H1 (cell line): Measurements from ENCODE around the gene PPP1R15B. TPM values are rescaled to one million over a fixed set of nuclear protein-coding genes. Genes with fewer than 3 reads are reported as not detected.

Experiments
- CTCF ChIA-PET: fragments of 300-600 bp; sonication (Branson Sonifier 250); formaldehyde crosslinking; loops from one replicate; lab custom pipeline; 2021; ENCODE audit not compliant: partially characterized antibody; lab: Charles Lee
- POLR2A ChIA-PET: fragments of 300-600 bp; sonication (Branson Sonifier 250); formaldehyde crosslinking; loops from one replicate; lab custom pipeline; 2021; ENCODE audit warnings: inconsistent platforms; ENCODE audit not compliant: partially characterized antibody; lab: Charles Lee
- DNase-seq, 2 experiments: peaks; one replicate each; pipeline versions ENCODE4 v3.0.0 to v3.0.0-alpha.2; 2010 to 2022; ENCODE audit warnings: low spot score in 2 of 2, low read depth in 1 of 2, mixed read lengths in 1 of 2
- FAIRE-seq: peaks from 2 replicates; lab custom pipeline; 2011; peaks lifted over from hg19 to GRCh38; lab: Jason Lieb, UNC
- H2AFZ ChIP-seq: 2 replicates; pipeline ENCODE4 v1.8.1; 2012; ENCODE audit warnings: low read length, inconsistent platforms
- H2AK5ac ChIP-seq: 2 replicates; pipeline ENCODE4 v1.6.1; 2013; ENCODE audit warnings: low read depth, low read length
- H2BK120ac ChIP-seq: replicated peaks from 2 replicates; pipeline ENCODE3; 2013; ENCODE audit warnings: low read depth, low read length, inconsistent platforms
- H2BK12ac ChIP-seq: 2 replicates; pipeline ENCODE4 v1.6.1; 2013; ENCODE audit warnings: low read depth, low read length
- H2BK15ac ChIP-seq: 2 replicates; pipeline ENCODE4 v1.6.1; 2013; ENCODE audit warnings: low read length
- H2BK20ac ChIP-seq: 2 replicates; pipeline ENCODE4 v1.6.1; 2013; ENCODE audit warnings: low read length
- H2BK5ac ChIP-seq: 2 replicates; pipeline ENCODE4 v1.6.1; 2013; ENCODE audit warnings: low read depth, low read length
- H3K14ac ChIP-seq: 2 replicates; pipeline ENCODE4 v1.6.1; 2013; ENCODE audit warnings: inconsistent platforms; ENCODE audit not compliant: insufficient read length
- H3K18ac ChIP-seq: 2 replicates; pipeline ENCODE4 v1.6.1; 2013; ENCODE audit warnings: low read length; ENCODE audit errors: extremely low read depth
- H3K23ac ChIP-seq: 2 replicates; pipeline ENCODE4 v1.6.1; 2013; ENCODE audit warnings: inconsistent platforms; ENCODE audit not compliant: insufficient read length
- H3K23me2 ChIP-seq: 2 replicates; pipeline ENCODE4 v1.6.1; 2013; ENCODE audit warnings: low read depth, low read length
- H3K27ac ChIP-seq: 2 replicates; pipeline ENCODE4 v1.6.1; 2011; ENCODE audit warnings: low read depth, low read length, inconsistent platforms
- H3K27me3 ChIP-seq, 4 experiments: replicated peaks in 1 of 4; 1 replicate in 1 of 4; 2 replicates in 3 of 4; pipeline versions ENCODE4 v1.6.1 to v1.8.1; 2011 to 2013; ENCODE audit warnings: low read length in 3 of 4, mild to moderate bottlenecking in 3 of 4, inconsistent platforms in 2 of 4, mixed read lengths in 2 of 4, moderate library complexity in 1 of 4; ENCODE audit not compliant: control insufficient read depth in 3 of 4, insufficient read depth in 3 of 4; ENCODE audit errors: extremely low read depth in 1 of 4
- H3K36me3 ChIP-seq, 4 experiments: 2 replicates each; pipeline versions ENCODE4 v1.6.1 to v1.8.1; 2011 to 2013; ENCODE audit warnings: mild to moderate bottlenecking in 4 of 4, low read length in 3 of 4, moderate library complexity in 2 of 4, control low read depth in 1 of 4, inconsistent platforms in 1 of 4; ENCODE audit not compliant: insufficient read depth in 4 of 4, control insufficient read depth in 2 of 4
- H3K4ac ChIP-seq: replicated peaks from 2 replicates; pipeline ENCODE3; 2013; ENCODE audit warnings: low read length, low read depth, mixed read lengths, inconsistent platforms; ENCODE audit not compliant: insufficient read length
- H3K4me1 ChIP-seq, 4 experiments: replicated peaks in 1 of 4; 1 replicate in 1 of 4; 2 replicates in 3 of 4; pipeline versions ENCODE4 v1.6.1 to v1.8.1; 2011 to 2013; ENCODE audit warnings: low read length in 3 of 4, inconsistent platforms in 2 of 4, mixed read lengths in 1 of 4; ENCODE audit not compliant: insufficient read depth in 4 of 4, control insufficient read depth in 3 of 4
- H3K4me2 ChIP-seq, 2 experiments: 2 replicates each; pipeline versions ENCODE4 v1.6.1 to v1.8.1; 2011 to 2013; ENCODE audit warnings: low read depth in 2 of 2, low read length in 2 of 2, control low read depth in 1 of 2, inconsistent platforms in 1 of 2, mild to moderate bottlenecking in 1 of 2; ENCODE audit not compliant: insufficient read depth in 1 of 2
- H3K4me3 ChIP-seq, 4 experiments: fragments of 200-600, 300-600 bp in 1 of 4; sonication (generic), shearing (Covaris generic), sonication (Bioruptor Twin) in 1 of 4; 2 replicates each; pipeline versions ENCODE4 v1.5.1 to v1.8.1; 2011 to 2016; ENCODE audit warnings: low read length in 4 of 4, low read depth in 3 of 4, control low read depth in 2 of 4, inconsistent platforms in 2 of 4, mild to moderate bottlenecking in 2 of 4, mixed read lengths in 1 of 4, moderate library complexity in 1 of 4; ENCODE audit not compliant: insufficient read depth in 2 of 4; ENCODE audit errors: extremely low read depth in 1 of 4
- H3K56ac ChIP-seq: replicated peaks from 2 replicates; pipeline ENCODE3; 2013; ENCODE audit warnings: low read depth, mild to moderate bottlenecking, mixed read lengths, low read length, inconsistent platforms; ENCODE audit not compliant: insufficient read length
- H3K79me1 ChIP-seq: 2 replicates; pipeline ENCODE4 v1.6.1; 2013; ENCODE audit warnings: low read depth, low read length, control low read depth
- H3K79me2 ChIP-seq, 2 experiments: 2 replicates each; pipeline versions ENCODE4 v1.6.1 to v1.8.1; 2012 to 2013; ENCODE audit warnings: low read length in 2 of 2, mild to moderate bottlenecking in 2 of 2, inconsistent platforms in 1 of 2; ENCODE audit not compliant: insufficient read depth in 2 of 2, control insufficient read depth in 1 of 2
- H3K9ac ChIP-seq, 4 experiments: replicated peaks in 1 of 4; 1 replicate in 1 of 4; 2 replicates in 3 of 4; pipeline versions ENCODE4 v1.6.1 to v1.8.1; 2011 to 2013; ENCODE audit warnings: low read depth in 3 of 4, low read length in 3 of 4, control low read depth in 2 of 4, mild to moderate bottlenecking in 2 of 4, moderate library complexity in 2 of 4, inconsistent platforms in 1 of 4; ENCODE audit errors: extremely low read depth in 1 of 4
- H3K9me3 ChIP-seq, 2 experiments: 2 replicates each; pipeline versions ENCODE4 v1.6.1 to v1.8.1; 2012 to 2013; ENCODE audit warnings: mild to moderate bottlenecking in 2 of 2, moderate library complexity in 2 of 2, control low read depth in 1 of 2, inconsistent platforms in 1 of 2, low read depth in 1 of 2, low read length in 1 of 2, mixed read lengths in 1 of 2; ENCODE audit not compliant: insufficient read depth in 2 of 2
- H4K20me1 ChIP-seq, 2 experiments: replicated peaks in 1 of 2; 2 replicates each; pipeline versions ENCODE3 to v1.8.1; 2011 to 2013; ENCODE audit warnings: inconsistent platforms in 2 of 2, low read length in 2 of 2, mild to moderate bottlenecking in 1 of 2; ENCODE audit not compliant: insufficient read depth in 2 of 2, control insufficient read depth in 1 of 2
- H4K5ac ChIP-seq: 2 replicates; pipeline ENCODE4 v1.6.1; 2013; ENCODE audit warnings: low read length, low read depth, mixed read lengths, inconsistent platforms; ENCODE audit not compliant: insufficient read length
- H4K8ac ChIP-seq: 2 replicates; pipeline ENCODE4 v1.8.0; 2013; ENCODE audit warnings: mild to moderate bottlenecking, moderate library complexity, low read length, inconsistent platforms; ENCODE audit not compliant: insufficient read depth; ENCODE audit errors: extremely low read depth
- H4K91ac ChIP-seq: replicated peaks from 2 replicates; pipeline ENCODE3; 2013; ENCODE audit warnings: low read length, mixed read lengths, inconsistent platforms; ENCODE audit not compliant: insufficient read length
- EZH2 ChIP-seq: fragments of 200-600 bp; sonication (generic); IDR thresholded peaks from 2 replicates; pipeline ENCODE4 v1.7.1; 2012; ENCODE audit warnings: low read depth, mild to moderate bottlenecking, moderate library complexity, low read length, inconsistent platforms; ENCODE audit not compliant: severe bottlenecking
- GABPA ChIP-seq: IDR thresholded peaks from 2 replicates; pipeline ENCODE4 v1.6.1; 2011; ENCODE audit warnings: mild to moderate bottlenecking, low read length, moderate library complexity, borderline replicate concordance; ENCODE audit not compliant: insufficient read depth
- KDM1A ChIP-seq: fragments of 200-600, 300-600 bp; sonication (generic); IDR thresholded peaks from 2 replicates; pipeline ENCODE4 v1.7.1; 2016; ENCODE audit warnings: mild to moderate bottlenecking, low read length, borderline replicate concordance
- RAD21 ChIP-seq, 2 experiments: IDR thresholded peaks in 1 of 2; conservative IDR thresholded peaks in 1 of 2; 2 replicates each; pipeline ENCODE4 v1.6.1; 2011; ENCODE audit warnings: low read depth in 2 of 2, low read length in 2 of 2, improper control_type of control experiment in 1 of 2, inconsistent platforms in 1 of 2, mild to moderate bottlenecking in 1 of 2, moderate library complexity in 1 of 2
- RXRA ChIP-seq: IDR thresholded peaks from 2 replicates; pipeline ENCODE4 v1.6.1; 2011; ENCODE audit warnings: low read depth, mild to moderate bottlenecking, low read length, moderate library complexity; ENCODE audit not compliant: insufficient read depth
- TAF1 ChIP-seq: IDR thresholded peaks from 2 replicates; pipeline ENCODE4 v1.6.1; 2011; ENCODE audit warnings: mild to moderate bottlenecking, low read depth, low read length
- TEAD4 ChIP-seq: IDR thresholded peaks from 2 replicates; pipeline ENCODE4 v1.6.1; 2012; ENCODE audit warnings: low read depth, low read length, inconsistent platforms, mixed read lengths
- WGBS, 2 experiments: shearing (Covaris generic) in 1 of 2; methylation state at CpG; one replicate each; pipeline versions ENCODE4 v1.1.6 to v1.1.7; 2013 to 2015; ENCODE audit warnings: low lambda C conversion rate in 2 of 2, mixed read lengths in 2 of 2, inconsistent platforms in 1 of 2, low coverage in 1 of 2, missing lambda C conversion rate in 1 of 2; ENCODE audit not compliant: insufficient replicate concordance in 2 of 2, insufficient coverage in 1 of 2, insufficient read length in 1 of 2; ENCODE audit errors: extremely low coverage in 1 of 2, missing lambda C conversion rate in 1 of 2; 5-methylcytosine and 5-hydroxymethylcytosine counted together
- polyA plus RNA-seq, 7 experiments: library from polyadenylated mRNA; depleted of rRNA in 3 of 7; stranded (reverse) in 5 of 7; unstranded in 2 of 7; fragments of >200 nt in 5 of 7; fragments of 200-250 nt in 2 of 7; gene quantifications; 1 replicate in 5 of 7; 2 replicates in 1 of 7; 4 replicates in 1 of 7; pipeline versions ENCODE4 v1.2.1 to v1.2.3, GENCODE V29; 2011 to 2013; ENCODE audit warnings: missing spikeins in 2 of 7, mixed read lengths in 2 of 7
- total RNA-seq: library from RNA; stranded (reverse); fragmentation: NEBNext Ultra II Directional; extraction: Animal tissue kit (Norgen Biotek cat#: 25700); gene quantifications from 2 replicates; pipeline ENCODE4 v1.2.1, GENCODE V29; 2021
- TF ChIP-seq, protein P1 (sequence below): IDR thresholded peaks from 2 replicates; pipeline ENCODE4 v1.6.1; 2011; ENCODE audit warnings: low read length, improper control_type of control experiment
- TF ChIP-seq, protein P2 (sequence below), 3 experiments: IDR thresholded peaks; 1 replicate in 2 of 3; 2 replicates in 1 of 3; pipeline versions ENCODE4 v1.5.1 to v1.6.1; 2011; ENCODE audit warnings: low read length in 3 of 3, mild to moderate bottlenecking in 3 of 3, inconsistent platforms in 2 of 3, low read depth in 1 of 3, moderate library complexity in 1 of 3; ENCODE audit not compliant: insufficient read depth in 1 of 3; ENCODE audit errors: control extremely low read depth in 1 of 3

The PPP1R15B gene
- total and polyA plus RNA-seq, 2 of the 8 experiments (the other 6 are each of a cell fraction or from before 2014, with no cell fraction given), result 14.4 to 72.2 TPM

DNA sequence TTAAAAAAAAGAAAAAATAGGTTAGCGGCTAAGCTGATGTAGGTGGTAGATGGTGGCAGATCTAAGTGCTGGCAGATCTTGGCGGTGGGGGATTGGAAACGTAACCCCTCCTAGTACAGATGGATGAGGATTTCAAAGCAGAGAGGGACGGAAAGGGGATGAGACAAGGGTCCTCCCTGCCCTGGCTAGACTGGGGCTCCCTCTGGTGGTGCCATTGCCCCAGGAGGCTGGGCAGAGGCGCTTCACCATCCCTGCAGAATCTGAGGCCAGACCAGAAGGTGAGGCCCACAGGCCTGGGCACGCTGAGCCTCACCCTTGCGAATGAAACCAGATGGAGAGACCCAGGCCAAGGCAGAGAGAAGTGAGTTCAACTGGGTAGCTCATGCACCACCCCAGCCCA lies 44.9 kb downstream of the PPP1R15B start:
- no peak overlapping the region for H3K9ac ChIP-seq
- H3K56ac ChIP-seq, result no peak overlapping the region
- H3K4me2 ChIP-seq, result no peak overlapping the region
- no peaks in the 10 kb centered on the region for H3K79me1 ChIP-seq
- H3K36me3 ChIP-seq, result no peaks in the 10 kb centered on the region
- no peak overlapping the region for H2BK15ac ChIP-seq
- H3K23ac ChIP-seq, result no peak overlapping the region
- H2BK5ac ChIP-seq, result no peak overlapping the region
- H3K79me2 ChIP-seq, result no peaks in the 10 kb centered on the region
- H4K91ac ChIP-seq, result no peak overlapping the region
- no peak overlapping the region for H3K14ac ChIP-seq
- H3K4ac ChIP-seq, result no peak overlapping the region
- WGBS, 2 experiments, result 79% methylated on average over 7 of the region's 7 CpGs; no CpG with 5 or more reads in 1 of the 2 experiments
- H4K8ac ChIP-seq, result no peak overlapping the region
- H2BK20ac ChIP-seq, result no peak overlapping the region
- H4K20me1 ChIP-seq, result no peaks in the 10 kb centered on the region
- ChIA-PET CTCF (interaction anchor here (0.6 to 2.3 kb wide), 35 partner anchors 9 to 506 kb away, joined by 3 to 15 read pairs (median 4); partner anchors contain the start of genes GOLT1A and REN), POLR2A (no interaction called here)
- H3K23me2 ChIP-seq, result no peaks in the 10 kb centered on the region
- H3K4me1 ChIP-seq, result peaks cover 0 to 2% (median 0%) of the 10 kb centered on the region in 4 experiments; a peak in 2 of 7 replicates
- FAIRE-seq (no peak), DNase-seq (peak in 1 of 2 experiments; percentile 92)
- no peak overlapping the region for H2AFZ ChIP-seq
- H2BK12ac ChIP-seq, result no peak overlapping the region
- no peaks in the 10 kb centered on the region for H3K9me3 ChIP-seq
- H3K27ac ChIP-seq, result no peak overlapping the region
- H3K18ac ChIP-seq, result no peak overlapping the region
- H2BK120ac ChIP-seq, result no peak overlapping the region
- H2AK5ac ChIP-seq, result no peak overlapping the region
- H3K27me3 ChIP-seq, result peaks cover 0 to 9% (median 5%) of the 10 kb centered on the region in 4 experiments; a peak in 4 of 7 replicates
- H3K4me3 ChIP-seq, result no peak overlapping the region
- H4K5ac ChIP-seq, result no peak overlapping the region
- TF ChIP-seq KDM1A, result no peak
- no peak for TF ChIP-seq TEAD4
- TF ChIP-seq GABPA, result peak; percentile 33; the same call in 1 of the 2 replicates
- no peak for TF ChIP-seq TAF1
- TF ChIP-seq, protein P1, sequence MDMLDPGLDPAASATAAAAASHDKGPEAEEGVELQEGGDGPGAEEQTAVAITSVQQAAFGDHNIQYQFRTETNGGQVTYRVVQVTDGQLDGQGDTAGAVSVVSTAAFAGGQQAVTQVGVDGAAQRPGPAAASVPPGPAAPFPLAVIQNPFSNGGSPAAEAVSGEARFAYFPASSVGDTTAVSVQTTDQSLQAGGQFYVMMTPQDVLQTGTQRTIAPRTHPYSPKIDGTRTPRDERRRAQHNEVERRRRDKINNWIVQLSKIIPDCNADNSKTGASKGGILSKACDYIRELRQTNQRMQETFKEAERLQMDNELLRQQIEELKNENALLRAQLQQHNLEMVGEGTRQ, result no peak
- TF ChIP-seq RXRA, result no peak
- no peak for TF ChIP-seq EZH2
- TF ChIP-seq, protein P2, sequence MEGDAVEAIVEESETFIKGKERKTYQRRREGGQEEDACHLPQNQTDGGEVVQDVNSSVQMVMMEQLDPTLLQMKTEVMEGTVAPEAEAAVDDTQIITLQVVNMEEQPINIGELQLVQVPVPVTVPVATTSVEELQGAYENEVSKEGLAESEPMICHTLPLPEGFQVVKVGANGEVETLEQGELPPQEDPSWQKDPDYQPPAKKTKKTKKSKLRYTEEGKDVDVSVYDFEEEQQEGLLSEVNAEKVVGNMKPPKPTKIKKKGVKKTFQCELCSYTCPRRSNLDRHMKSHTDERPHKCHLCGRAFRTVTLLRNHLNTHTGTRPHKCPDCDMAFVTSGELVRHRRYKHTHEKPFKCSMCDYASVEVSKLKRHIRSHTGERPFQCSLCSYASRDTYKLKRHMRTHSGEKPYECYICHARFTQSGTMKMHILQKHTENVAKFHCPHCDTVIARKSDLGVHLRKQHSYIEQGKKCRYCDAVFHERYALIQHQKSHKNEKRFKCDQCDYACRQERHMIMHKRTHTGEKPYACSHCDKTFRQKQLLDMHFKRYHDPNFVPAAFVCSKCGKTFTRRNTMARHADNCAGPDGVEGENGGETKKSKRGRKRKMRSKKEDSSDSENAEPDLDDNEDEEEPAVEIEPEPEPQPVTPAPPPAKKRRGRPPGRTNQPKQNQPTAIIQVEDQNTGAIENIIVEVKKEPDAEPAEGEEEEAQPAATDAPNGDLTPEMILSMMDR (IDR thresholded peaks at IDR 0.05; ENCODE audit: control extremely low read depth in 1 of 3, insufficient read depth in 1 of 3, low read depth in 1 of 3, low read length in 3 of 3), result peak; percentile 82 to 91 (median 91)
- peak; percentile 81 to 84 for TF ChIP-seq RAD21 (IDR thresholded peaks at IDR 0.05 in 1 of 2, conservative IDR thresholded peaks at IDR 0.05 in 1 of 2; ENCODE audit: low read depth in 2 of 2, low read length in 2 of 2)
